SKM-1 (cell line): ENCODE results near the gene KRT85.
"Not testable (repeated sequence)": the region's sequence is repeated elsewhere in the genome, so short reads cannot be mapped to it uniquely, and the experiment has no call there.

Experiments used
- DNase-seq: peaks from one replicate; lab custom pipeline; 2025; ENCODE audit not compliant: unreplicated experiment; lab: John Stamatoyannopoulos, UW

Gene KRT85

GRCh38 chr12:52366738-52367485 is at the start of gene KRT85:
KRT85 (minus strand) TSS chr12:52367481; CDS start chr12:52367405, 76 bp downstream.
- DNase-seq: no peak

GRCh38 chr12:52416795-52417194 is 49.5 kb upstream of the KRT85 start:
- no peak for DNase-seq

- no peak for DNase-seq
Observed at GRCh38 chr12:52415870-52416750, 48.8 kb upstream of the KRT85 start.

GRCh38 chr12:52414936-52415335 is 47.7 kb upstream of the KRT85 start:
- DNase-seq: no peak

- DNase-seq: no peak
Observed at GRCh38 chr12:52413782-52414345, 46.6 kb upstream of the KRT85 start.

- DNase-seq: no peak
Observed at GRCh38 chr12:52413202-52413601, 45.9 kb upstream of the KRT85 start.

- no peak for DNase-seq
Observed at GRCh38 chr12:52411815-52412214, 44.5 kb upstream of the KRT85 start.

GRCh38 chr12:52410589-52411248 is 43.4 kb upstream of the KRT85 start:
- DNase-seq: not testable (repeated sequence)

- DNase-seq: no peak
Observed at GRCh38 chr12:52407918-52408317, 40.6 kb upstream of the KRT85 start.

GRCh38 chr12:52405922-52406385 is 38.7 kb upstream of the KRT85 start, which contains the start of gene KRT82:
KRT82 (minus strand) TSS chr12:52406335; CDS start chr12:52406277, 58 bp downstream.
- DNase-seq: no peak

GRCh38 chr12:52404951-52405350 is 37.7 kb upstream of the KRT85 start:
- no peak for DNase-seq

GRCh38 chr12:52403561-52403960 is 36.3 kb upstream of the KRT85 start:
- no peak for DNase-seq

- no peak for DNase-seq
Observed at GRCh38 chr12:52402873-52403540, 35.7 kb upstream of the KRT85 start.

- no peak for DNase-seq
Observed at GRCh38 chr12:52402377-52402776, 35.1 kb upstream of the KRT85 start.

- DNase-seq: no peak
Observed at GRCh38 chr12:52401926-52402325, 34.6 kb upstream of the KRT85 start.

GRCh38 chr12:52401526-52401925 is 34.2 kb upstream of the KRT85 start:
- DNase-seq: no peak

GRCh38 chr12:52400906-52401305 is 33.6 kb upstream of the KRT85 start:
- no peak for DNase-seq

- DNase-seq: no peak
Observed at GRCh38 chr12:52399756-52400155, 32.5 kb upstream of the KRT85 start.

GRCh38 chr12:52398176-52398575 is 30.9 kb upstream of the KRT85 start:
- DNase-seq: no peak

GRCh38 chr12:52396656-52397055 is 29.4 kb upstream of the KRT85 start:
- no peak for DNase-seq
